Stimulated activated CD8-positive, alpha-beta memory T cell treated with anti-CD3 and anti-CD28 coated beads, Interleukin-4, amount 100 ng/mL, for 4 hours (primary cell): ENCODE data around the gene TMEM235.

Experiments
- DNase-seq, 2 donors: peaks; one replicate each; pipeline ENCODE4 v3.0.0-alpha.2; 2020; ENCODE audit warnings: low read depth in 2 of 2, low spot score in 1 of 2

TMEM235 gene

GRCh38 chr17:78253946-78254672 lies 22.7 kb downstream of the TMEM235 start:
- peak; percentile 56 to 59 for DNase-seq

GRCh38 chr17:78255029-78255656 lies 23.7 kb downstream of the TMEM235 start:
- no peak for DNase-seq

- no peak for DNase-seq
Measured at GRCh38 chr17:78255953-78256706, 24.7 kb downstream of the TMEM235 start.

- DNase-seq, result no peak
Measured at GRCh38 chr17:78256707-78257591, 25.5 kb downstream of the TMEM235 start.

GRCh38 chr17:78257810-78258322 lies 26.4 kb downstream of the TMEM235 start:
- DNase-seq, result no peak

- peak in 1 of 2 donors; percentile 32 for DNase-seq
Measured at GRCh38 chr17:78258323-78259191, 27.1 kb downstream of the TMEM235 start.

GRCh38 chr17:78259192-78259554 lies 27.7 kb downstream of the TMEM235 start:
- no peak for DNase-seq

- no peak for DNase-seq
Measured at GRCh38 chr17:78263063-78263735, 31.8 kb downstream of the TMEM235 start.

GRCh38 chr17:78263736-78264340 lies 32.4 kb downstream of the TMEM235 start:
- no peak for DNase-seq

GRCh38 chr17:78264590-78264989 lies 33.2 kb downstream of the TMEM235 start:
- DNase-seq, result no peak

- DNase-seq, result no peak
Measured at GRCh38 chr17:78265121-78265520, 33.7 kb downstream of the TMEM235 start.

GRCh38 chr17:78266231-78266631 lies 34.8 kb downstream of the TMEM235 start:
- DNase-seq, result no peak

GRCh38 chr17:78266771-78267170 lies 35.3 kb downstream of the TMEM235 start:
- DNase-seq, result no peak

GRCh38 chr17:78267253-78268073 lies 36.0 kb downstream of the TMEM235 start:
- no peak for DNase-seq

GRCh38 chr17:78268191-78268874 lies 36.9 kb downstream of the TMEM235 start:
- no peak for DNase-seq

- DNase-seq, result no peak
Measured at GRCh38 chr17:78268951-78269905, 37.8 kb downstream of the TMEM235 start.
